HEK293 (cell line): ENCODE results near the gene ATOH7.

Experiments used
- CTCF ChIA-PET: fragments of 350-600 bp; formaldehyde crosslinking; extraction: SDS; loops from one replicate; lab custom pipeline; 2021; ENCODE audit warnings: antibody characterized with exemption; lab: Yijun Ruan, JAX
- POLR2A ChIA-PET: fragments of 300-600 bp; formaldehyde crosslinking; extraction: SDS; loops from one replicate; lab custom pipeline; 2020; ENCODE audit warnings: antibody characterized with exemption, inconsistent platforms; lab: Yijun Ruan, JAX
- H3K27ac ChIP-seq: fragments of 200-500 bp; sonication (Bioruptor generic); 2 replicates; pipeline ENCODE4 v1.5.1; 2014; ENCODE audit warnings: low read depth, low read length, control low read depth, inconsistent platforms; ENCODE audit errors: extremely low read depth
- H3K36me3 ChIP-seq, 2 experiments: fragments of 200-500 bp in 1 of 2; sonication (Bioruptor generic) in 1 of 2; 1 replicate in 1 of 2; 2 replicates in 1 of 2; pipeline ENCODE4 v1.5.1; 2014 to 2017; ENCODE audit warnings: inconsistent platforms in 2 of 2, low read length in 2 of 2; ENCODE audit not compliant: control insufficient read depth in 2 of 2, insufficient read depth in 1 of 2
- H3K4me1 ChIP-seq: fragments of 200-500 bp; sonication (Bioruptor generic); 2 replicates; pipeline ENCODE4 v1.5.1; 2014; ENCODE audit warnings: mild to moderate bottlenecking, low read length, inconsistent platforms; ENCODE audit not compliant: control insufficient read depth, insufficient read depth
- H3K4me3 ChIP-seq: 2 replicates; pipeline ENCODE4 v1.5.1; 2011; ENCODE audit warnings: low read depth, mild to moderate bottlenecking, control low read depth, low read length, moderate library complexity
- H3K9me3 ChIP-seq: fragments of 200-500 bp; sonication (Bioruptor generic); 2 replicates; pipeline ENCODE4 v1.5.1; 2014; ENCODE audit warnings: low read depth, low read length, inconsistent platforms; ENCODE audit not compliant: control insufficient read depth, insufficient read depth
- FEZF1 ChIP-seq: fragments of 450-650 bp; formaldehyde crosslinking; IDR thresholded peaks from 2 replicates; pipeline ENCODE4 v1.5.1; 2016; ENCODE audit warnings: missing biosample characterization, missing genetic modification characterization
- GLIS2 ChIP-seq: fragments of 450-650 bp; formaldehyde crosslinking; IDR thresholded peaks from 2 replicates; pipeline ENCODE4 v1.5.1; 2016; ENCODE audit warnings: missing biosample characterization, missing genetic modification characterization
- HIC1 ChIP-seq: fragments of 450-650 bp; formaldehyde crosslinking; IDR thresholded peaks from 2 replicates; pipeline ENCODE4 v1.5.1; 2016; ENCODE audit warnings: missing biosample characterization, missing genetic modification characterization
- MYNN ChIP-seq: fragments of 450-650 bp; formaldehyde crosslinking; IDR thresholded peaks from 2 replicates; pipeline ENCODE4 v1.5.1; 2016; ENCODE audit warnings: missing biosample characterization, missing genetic modification characterization, borderline replicate concordance
- PBX3 ChIP-seq: sonication (generic); formaldehyde crosslinking; IDR thresholded peaks from 2 replicates; pipeline ENCODE4 v1.8.1; 2022; ENCODE audit warnings: mild to moderate bottlenecking, moderate library complexity, missing genetic modification reagents
- PRDM1 ChIP-seq: fragments of 450-650 bp; formaldehyde crosslinking; IDR thresholded peaks from 2 replicates; pipeline ENCODE4; 2016; ENCODE audit warnings: missing biosample characterization, missing genetic modification characterization
- SCRT1 ChIP-seq: fragments of 450-650 bp; formaldehyde crosslinking; IDR thresholded peaks from 2 replicates; pipeline ENCODE4 v1.5.1; 2016; ENCODE audit warnings: missing biosample characterization, missing genetic modification characterization, borderline replicate concordance
- YY1 ChIP-seq: fragments of 450-650 bp; formaldehyde crosslinking; IDR thresholded peaks from 2 replicates; pipeline ENCODE4 v1.5.1; 2018; ENCODE audit warnings: missing biosample characterization, missing genetic modification characterization
- ZBTB11 ChIP-seq: fragments of 450-650 bp; formaldehyde crosslinking; conservative IDR thresholded peaks from 2 replicates; pipeline ENCODE4 v1.5.1; 2016; ENCODE audit warnings: low read depth, missing biosample characterization, missing genetic modification characterization
- ZFP69B ChIP-seq: fragments of 450-650 bp; formaldehyde crosslinking; IDR thresholded peaks from 2 replicates; pipeline ENCODE4 v1.5.1; 2016; ENCODE audit warnings: missing biosample characterization, missing genetic modification characterization
- ZNF19 ChIP-seq: fragments of 450-650 bp; formaldehyde crosslinking; IDR thresholded peaks from 2 replicates; pipeline ENCODE4; 2016; ENCODE audit warnings: missing biosample characterization, missing genetic modification characterization, low read depth
- ZNF214 ChIP-seq: fragments of 450-650 bp; formaldehyde crosslinking; IDR thresholded peaks from 2 replicates; pipeline ENCODE4 v1.5.1; 2017; ENCODE audit warnings: missing biosample characterization, mild to moderate bottlenecking, missing genetic modification characterization, borderline replicate concordance
- ZNF239 ChIP-seq: fragments of 450-650 bp; formaldehyde crosslinking; IDR thresholded peaks from 2 replicates; pipeline ENCODE4 v1.5.1; 2016; ENCODE audit warnings: missing biosample characterization, missing genetic modification characterization
- ZNF280C ChIP-seq: fragments of 450-650 bp; formaldehyde crosslinking; IDR thresholded peaks from 2 replicates; pipeline ENCODE4 v1.5.1; 2016; ENCODE audit warnings: missing biosample characterization, missing genetic modification characterization
- ZNF354C ChIP-seq: fragments of 450-650 bp; formaldehyde crosslinking; IDR thresholded peaks from 2 replicates; pipeline ENCODE4 v1.5.1; 2016; ENCODE audit warnings: missing biosample characterization, missing genetic modification characterization, low read depth, borderline replicate concordance
- ZNF362 ChIP-seq: fragments of 450-650 bp; formaldehyde crosslinking; IDR thresholded peaks from 2 replicates; pipeline ENCODE4 v1.5.1; 2016; ENCODE audit warnings: missing biosample characterization, missing genetic modification characterization
- ZNF548 ChIP-seq: fragments of 450-650 bp; formaldehyde crosslinking; IDR thresholded peaks from 2 replicates; pipeline ENCODE4 v1.5.1; 2016; ENCODE audit warnings: missing biosample characterization, missing genetic modification characterization
- ZNF600 ChIP-seq: fragments of 450-650 bp; formaldehyde crosslinking; IDR thresholded peaks from 2 replicates; pipeline ENCODE4 v1.5.1; 2016; ENCODE audit warnings: missing biosample characterization, missing genetic modification characterization

Gene ATOH7

GRCh38 chr10:68275600-68276126 lies 43.8 kb upstream of the ATOH7 start (continued):
- no peak for TF ChIP-seq ZNF214 (tag by site-specific recombination)

- no peak overlapping the region for H3K27ac ChIP-seq
- ChIA-PET CTCF (no interaction called here), POLR2A (no interaction called here)
- no peaks in the 10 kb centered on the region for H3K36me3 ChIP-seq
- H3K9me3 ChIP-seq, result no peaks in the 10 kb centered on the region
- H3K4me1 ChIP-seq, result no peaks in the 10 kb centered on the region
- no peak overlapping the region for H3K4me3 ChIP-seq
- no peak for TF ChIP-seq ZBTB11 (tag by site-specific recombination)
- no peak for TF ChIP-seq SCRT1 (tag by site-specific recombination)
- no peak for TF ChIP-seq FEZF1 (tag by site-specific recombination)
- no peak for TF ChIP-seq ZFP69B (tag by site-specific recombination)
- TF ChIP-seq ZNF280C (tag by site-specific recombination), result no peak
- no peak for TF ChIP-seq ZNF548 (tag by site-specific recombination)
- TF ChIP-seq PRDM1 (tag by site-specific recombination), result no peak
- no peak for TF ChIP-seq MYNN (tag by site-specific recombination)
- no peak for TF ChIP-seq PBX3 (CRISPR knock-in tag)
- no peak for TF ChIP-seq ZNF354C (tag by site-specific recombination)
- no peak for TF ChIP-seq ZNF600 (tag by site-specific recombination)
- no peak for TF ChIP-seq HIC1
- TF ChIP-seq ZNF362 (tag by site-specific recombination), result no peak
- no peak for TF ChIP-seq ZNF19 (tag by site-specific recombination)
- no peak for TF ChIP-seq YY1 (tag by site-specific recombination)
- TF ChIP-seq GLIS2 (tag by site-specific recombination), result no peak
- no peak for TF ChIP-seq ZNF239 (tag by site-specific recombination)
Measured at GRCh38 chr10:68272833-68273232, 40.9 kb upstream of the ATOH7 start.
